T-helper 2 cell treated with Interferon-gamma antibody and Interleukin-4, amounts not matched to agents 100 ng/mL and 5 ng/mL, for 36 hours (primary cell): ENCODE measurements around the gene ZFP2. TPM values are rescaled to one million over a fixed set of nuclear protein-coding genes. Genes with fewer than 3 reads are reported as not detected.

Source experiments
- intact Hi-C: fragments of 100-400 bp; cut with micrococcal nuclease; formaldehyde crosslinking; loops from one replicate; pipeline ENCODE4 v1.15.1; 2023
- total RNA-seq: library from RNA; stranded (reverse); gene quantifications from 2 replicates; pipeline ENCODE4 v1.2.3, GENCODE V29; 2022

ZFP2 gene
- total RNA-seq, 1 donor from 2014 or later, result not detected

DNA sequence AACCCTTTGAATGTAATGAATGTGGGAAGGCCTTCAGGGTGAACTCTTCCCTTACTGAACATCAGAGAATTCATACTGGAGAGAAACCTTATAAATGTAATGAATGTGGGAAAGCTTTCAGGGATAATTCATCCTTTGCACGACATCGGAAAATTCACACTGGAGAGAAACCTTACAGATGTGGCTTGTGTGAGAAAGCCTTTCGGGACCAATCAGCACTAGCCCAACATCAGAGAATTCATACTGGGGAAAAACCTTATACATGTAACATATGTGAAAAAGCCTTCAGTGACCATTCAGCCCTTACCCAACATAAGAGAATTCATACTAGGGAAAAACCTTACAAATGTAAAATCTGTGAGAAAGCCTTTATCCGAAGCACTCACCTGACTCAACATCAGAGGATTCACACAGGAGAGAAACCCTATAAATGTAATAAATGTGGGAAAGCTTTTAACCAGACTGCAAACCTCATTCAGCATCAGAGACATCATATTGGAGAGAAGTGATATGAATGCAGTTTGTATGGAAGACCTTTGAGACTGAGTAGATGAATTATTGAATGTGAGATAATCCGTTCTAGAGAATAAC lies 69.8 kb downstream of the ZFP2 start:
- intact Hi-C loops, result no loop called here

DNA sequence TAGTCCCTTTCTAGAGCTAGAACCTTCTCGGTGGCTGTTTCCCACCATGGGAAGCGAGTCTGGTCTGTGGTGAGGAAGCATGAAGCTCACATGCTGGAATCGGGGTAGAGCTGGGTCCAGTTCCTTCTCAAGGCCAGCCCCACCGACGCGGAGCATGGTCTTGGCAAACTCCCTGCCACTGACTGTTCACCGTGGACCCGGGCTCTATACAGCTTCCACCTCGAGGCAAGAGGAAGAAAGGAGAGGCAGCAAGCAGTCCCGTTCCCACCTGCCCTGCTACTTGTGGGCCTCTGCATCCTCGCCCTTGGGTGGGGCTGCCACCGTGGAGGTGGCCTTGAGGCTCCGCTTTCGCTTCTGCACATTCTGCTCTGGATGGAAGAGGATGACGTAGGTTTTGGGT lies 85.7 kb downstream of the ZFP2 start:
- intact Hi-C loops, result no loop called here

Other genes starting within 250 kb of the ZFP2 start
- 7.3 and 7.9 TPM in 2 replicates for gene ZNF354A, start 165.3 kb upstream of the ZFP2 start, total RNA-seq
- gene ZNF354B, start 36.0 kb upstream of the ZFP2 start, total RNA-seq, result 13.0 and 15.2 TPM in 2 replicates
- 0.07 TPM in 1 of 2 replicates, not detected in the other for gene ZNF454, start 45.3 kb downstream of the ZFP2 start, total RNA-seq
- gene GRM6, start 99.4 kb downstream of the ZFP2 start, total RNA-seq, result not detected in 2 replicates
- 3.2 and 4.8 TPM in 2 replicates for gene ZNF879, start 127.9 kb downstream of the ZFP2 start, total RNA-seq
- 3.7 TPM in 2 replicates for gene ZNF354C, start 164.5 kb downstream of the ZFP2 start, total RNA-seq